PC-9 (cell line): ENCODE data around the gene MCC.

Source experiments
- EZH2 ChIP-seq: fragments of 200-600 bp; sonication (generic); IDR thresholded peaks from 2 replicates; pipeline ENCODE4 v1.8.0; 2017; ENCODE audit warnings: antibody characterized with exemption, low read depth
- TF ChIP-seq, protein P1 (sequence below): fragments of 200-600 bp; sonication (generic); conservative IDR thresholded peaks from 2 replicates; pipeline ENCODE4 v1.6.1; 2017; ENCODE audit warnings: mixed run types, antibody characterized with exemption, mild to moderate bottlenecking, moderate library complexity

DNA sequence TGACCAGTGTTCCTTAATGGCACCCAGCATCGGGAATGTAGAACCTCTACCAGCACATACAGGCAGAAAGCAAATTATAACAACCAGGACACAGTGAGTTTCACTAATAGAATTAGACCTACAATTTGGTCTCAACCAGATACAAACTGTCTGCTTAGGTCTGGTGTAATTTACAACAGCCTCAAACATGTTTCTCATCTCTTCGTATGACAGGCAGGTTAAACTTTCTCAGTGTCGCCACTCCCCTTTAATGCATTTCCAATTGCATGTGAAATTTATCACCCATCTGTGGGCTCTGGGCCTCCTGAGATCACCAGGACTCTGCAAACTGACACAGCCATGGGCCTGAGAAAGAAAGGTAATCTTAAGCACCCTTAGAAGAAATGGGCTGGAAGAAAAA lies 293.0 kb downstream of the MCC start:
- TF ChIP-seq, protein P1, sequence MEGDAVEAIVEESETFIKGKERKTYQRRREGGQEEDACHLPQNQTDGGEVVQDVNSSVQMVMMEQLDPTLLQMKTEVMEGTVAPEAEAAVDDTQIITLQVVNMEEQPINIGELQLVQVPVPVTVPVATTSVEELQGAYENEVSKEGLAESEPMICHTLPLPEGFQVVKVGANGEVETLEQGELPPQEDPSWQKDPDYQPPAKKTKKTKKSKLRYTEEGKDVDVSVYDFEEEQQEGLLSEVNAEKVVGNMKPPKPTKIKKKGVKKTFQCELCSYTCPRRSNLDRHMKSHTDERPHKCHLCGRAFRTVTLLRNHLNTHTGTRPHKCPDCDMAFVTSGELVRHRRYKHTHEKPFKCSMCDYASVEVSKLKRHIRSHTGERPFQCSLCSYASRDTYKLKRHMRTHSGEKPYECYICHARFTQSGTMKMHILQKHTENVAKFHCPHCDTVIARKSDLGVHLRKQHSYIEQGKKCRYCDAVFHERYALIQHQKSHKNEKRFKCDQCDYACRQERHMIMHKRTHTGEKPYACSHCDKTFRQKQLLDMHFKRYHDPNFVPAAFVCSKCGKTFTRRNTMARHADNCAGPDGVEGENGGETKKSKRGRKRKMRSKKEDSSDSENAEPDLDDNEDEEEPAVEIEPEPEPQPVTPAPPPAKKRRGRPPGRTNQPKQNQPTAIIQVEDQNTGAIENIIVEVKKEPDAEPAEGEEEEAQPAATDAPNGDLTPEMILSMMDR, result no peak
- TF ChIP-seq EZH2, result no peak
